B cell (primary cell): ENCODE data around the gene LRPPRC.

ENCODE experiments used
- EZH2 ChIP-seq: IDR thresholded peaks from 2 replicates; pipeline ENCODE4 v1.6.1; 2012; ENCODE audit warnings: borderline replicate concordance, low read depth, mild to moderate bottlenecking, moderate library complexity, low read length; ENCODE audit not compliant: insufficient read depth, poor library complexity, severe bottlenecking
- TF ChIP-seq, protein P1 (sequence below): fragments of 200-600 bp; IDR thresholded peaks from one replicate; pipeline ENCODE4 v1.8.0; 2022; ENCODE audit warnings: antibody characterized with exemption, mild to moderate bottlenecking

DNA sequence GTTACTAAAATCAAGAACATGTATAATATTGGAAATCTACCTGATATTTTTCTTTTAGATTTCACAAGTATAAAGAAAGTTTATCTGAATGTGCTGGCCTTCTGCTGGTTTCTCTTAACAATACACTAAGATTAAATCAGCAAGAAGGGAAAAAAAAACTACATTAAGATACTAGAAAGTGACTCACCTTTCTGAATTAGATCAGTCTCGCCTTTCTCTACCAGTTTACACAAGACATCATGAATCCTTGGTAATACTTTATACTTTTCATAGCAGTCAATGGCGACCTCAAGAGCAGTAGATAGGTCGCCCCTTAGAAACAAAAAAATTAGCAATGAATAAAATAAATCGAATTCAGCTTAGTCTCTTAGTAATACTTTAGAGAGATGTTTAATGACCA, 61.2 kb downstream of the LRPPRC start:
- no peak for TF ChIP-seq EZH2
- TF ChIP-seq, protein P1, sequence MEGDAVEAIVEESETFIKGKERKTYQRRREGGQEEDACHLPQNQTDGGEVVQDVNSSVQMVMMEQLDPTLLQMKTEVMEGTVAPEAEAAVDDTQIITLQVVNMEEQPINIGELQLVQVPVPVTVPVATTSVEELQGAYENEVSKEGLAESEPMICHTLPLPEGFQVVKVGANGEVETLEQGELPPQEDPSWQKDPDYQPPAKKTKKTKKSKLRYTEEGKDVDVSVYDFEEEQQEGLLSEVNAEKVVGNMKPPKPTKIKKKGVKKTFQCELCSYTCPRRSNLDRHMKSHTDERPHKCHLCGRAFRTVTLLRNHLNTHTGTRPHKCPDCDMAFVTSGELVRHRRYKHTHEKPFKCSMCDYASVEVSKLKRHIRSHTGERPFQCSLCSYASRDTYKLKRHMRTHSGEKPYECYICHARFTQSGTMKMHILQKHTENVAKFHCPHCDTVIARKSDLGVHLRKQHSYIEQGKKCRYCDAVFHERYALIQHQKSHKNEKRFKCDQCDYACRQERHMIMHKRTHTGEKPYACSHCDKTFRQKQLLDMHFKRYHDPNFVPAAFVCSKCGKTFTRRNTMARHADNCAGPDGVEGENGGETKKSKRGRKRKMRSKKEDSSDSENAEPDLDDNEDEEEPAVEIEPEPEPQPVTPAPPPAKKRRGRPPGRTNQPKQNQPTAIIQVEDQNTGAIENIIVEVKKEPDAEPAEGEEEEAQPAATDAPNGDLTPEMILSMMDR: no peak
